Keratinocyte (primary cell): ENCODE data around the gene QRICH2. TPM values are rescaled to one million over a fixed set of nuclear protein-coding genes. Genes with fewer than 3 reads are reported as not detected.

Source experiments
- DNase-seq: peaks from one replicate; pipeline ENCODE4 v3.0.0-alpha.2; 2011; ENCODE audit warnings: low read depth, missing footprints, low spot score
- FAIRE-seq: peaks from 2 replicates; lab custom pipeline; 2011; peaks lifted over from hg19 to GRCh38; lab: Jason Lieb, UNC
- H2AFZ ChIP-seq: 2 replicates; pipeline ENCODE4 v1.6.0; 2012; ENCODE audit warnings: low read length, control low read depth, inconsistent platforms; ENCODE audit not compliant: control insufficient read depth
- H3K27ac ChIP-seq: 2 replicates; pipeline ENCODE4 v1.5.1; 2011; ENCODE audit warnings: low read length; ENCODE audit not compliant: control insufficient read depth, insufficient read depth
- H3K27me3 ChIP-seq: 3 replicates; pipeline ENCODE4 v1.6.0; 2011; ENCODE audit warnings: low read length; ENCODE audit not compliant: control insufficient read depth, insufficient read depth; ENCODE audit errors: extremely low read depth
- H3K36me3 ChIP-seq, 2 experiments: 2 replicates in 1 of 2; 3 replicates in 1 of 2; pipeline ENCODE4 v1.5.1; 2011; ENCODE audit warnings: low read length in 2 of 2, mild to moderate bottlenecking in 1 of 2; ENCODE audit not compliant: control insufficient read depth in 2 of 2, insufficient read depth in 2 of 2; ENCODE audit errors: extremely low read depth in 1 of 2
- H3K4me1 ChIP-seq: 3 replicates; pipeline ENCODE4 v1.5.1; 2011; ENCODE audit warnings: low read length; ENCODE audit not compliant: control insufficient read depth, insufficient read depth; ENCODE audit errors: extremely low read depth
- H3K4me2 ChIP-seq: 3 replicates; pipeline ENCODE4 v1.6.0; 2011; ENCODE audit warnings: low read depth, low read length; ENCODE audit not compliant: control insufficient read depth, insufficient read depth; ENCODE audit errors: extremely low read depth
- H3K4me3 ChIP-seq, 3 experiments: fragments of 200-600 bp in 1 of 3; sonication (generic) in 1 of 3; 2 replicates in 2 of 3; 3 replicates in 1 of 3; pipeline ENCODE4 v1.5.1; 2011 to 2016; ENCODE audit warnings: low read length in 3 of 3, mild to moderate bottlenecking in 3 of 3, control low read depth in 2 of 3, inconsistent platforms in 1 of 3, low read depth in 1 of 3, mixed read lengths in 1 of 3, mixed run types in 1 of 3, moderate library complexity in 1 of 3; ENCODE audit not compliant: control insufficient read depth in 2 of 3, insufficient read depth in 2 of 3; ENCODE audit errors: extremely low read depth in 1 of 3
- H3K79me2 ChIP-seq: 2 replicates; pipeline ENCODE4 v1.6.0; 2012; ENCODE audit warnings: low read length; ENCODE audit not compliant: control insufficient read depth, insufficient read depth
- H3K9ac ChIP-seq: 3 replicates; pipeline ENCODE4 v1.6.0; 2011; ENCODE audit warnings: low read length; ENCODE audit not compliant: control insufficient read depth, insufficient read depth; ENCODE audit errors: extremely low read depth
- H3K9me1 ChIP-seq: 3 replicates; pipeline ENCODE4 v1.6.0; 2011; ENCODE audit warnings: low read length; ENCODE audit not compliant: control insufficient read depth, insufficient read depth; ENCODE audit errors: extremely low read depth
- H3K9me3 ChIP-seq: 2 replicates; pipeline ENCODE4 v1.5.1; 2012; ENCODE audit warnings: low read depth, low read length; ENCODE audit not compliant: control insufficient read depth
- H4K20me1 ChIP-seq: 3 replicates; pipeline ENCODE4 v1.6.0; 2011; ENCODE audit warnings: low read length; ENCODE audit not compliant: control insufficient read depth, insufficient read depth; ENCODE audit errors: extremely low read depth
- CTCF ChIP-seq, 3 experiments: IDR thresholded peaks in 1 of 3; conservative IDR thresholded peaks in 1 of 3; optimal IDR thresholded peaks in 1 of 3; 2 replicates in 2 of 3; 3 replicates in 1 of 3; pipeline versions ENCODE3 to v1.5.1; 2011; ENCODE audit warnings: low read length in 3 of 3, mild to moderate bottlenecking in 3 of 3, moderate library complexity in 2 of 3, control low read depth in 1 of 3, inconsistent platforms in 1 of 3; ENCODE audit not compliant: insufficient read depth in 2 of 3; ENCODE audit errors: extremely low read depth in 1 of 3
- EZH2 ChIP-seq: IDR thresholded peaks from one replicate; pipeline ENCODE4 v1.6.1; 2012; ENCODE audit warnings: inconsistent platforms, mild to moderate bottlenecking, low read length, moderate library complexity
- dilution Hi-C: fragments of 300-500 bp; cut with MboI; formaldehyde crosslinking; loops from one replicate; pipeline ENCODE4 v1.7.0; 2020; ENCODE audit warnings: low sequenced_read_pairs; ENCODE audit not compliant: extremely low pct_ligation_motif_present
- polyA plus RNA-seq, 5 experiments: library from polyadenylated mRNA; depleted of rRNA in 3 of 5; stranded (reverse) in 3 of 5; stranded (forward) in 1 of 5; unstranded in 1 of 5; fragments of >200 nt; gene quantifications; 1 replicate in 1 of 5; 2 replicates in 3 of 5; 3 replicates in 1 of 5; pipeline versions ENCODE4 v1.2.1 to v1.2.3, GENCODE V29; 2011 to 2012; ENCODE audit warnings: missing spikeins in 2 of 5, low read depth in 1 of 5, low replicate concordance in 1 of 5

The QRICH2 gene
- polyA plus RNA-seq, 1 donor (not counting 4 experiments of a cell fraction or from before 2014, with no cell fraction given), result 1.6 TPM

- H3K79me2 ChIP-seq, result peaks cover 22% of the 10 kb centered on the region
- H4K20me1 ChIP-seq, result no peaks in the 10 kb centered on the region
- H3K36me3 ChIP-seq, result peaks cover 6 to 12% of the 10 kb centered on the region in 2 experiments
- TF ChIP-seq EZH2 (no peak), CTCF (optimal IDR thresholded peaks at IDR 0.05 in 1 of 3, IDR thresholded peaks at IDR 0.05 in 1 of 3, conservative IDR thresholded peaks at IDR 0.05 in 1 of 3; ENCODE audit: extremely low read depth in 1 of 3, insufficient read depth in 2 of 3, low read length in 3 of 3) (no peak)
- DNase-seq, result no peak
- H3K4me1 ChIP-seq, result peaks cover 61% of the 10 kb centered on the region
- peak overlapping the region; percentile 82 for H3K27ac ChIP-seq
- H2AFZ ChIP-seq, result no peak overlapping the region
- H3K9me1 ChIP-seq, result peaks cover 2% of the 10 kb centered on the region
- dilution Hi-C loops, result no loop called here
- H3K4me3 ChIP-seq, result peak overlapping the region; percentile 70 to 84 (median 78)
- peak overlapping the region; percentile 83 for H3K9ac ChIP-seq
- no peaks in the 10 kb centered on the region for H3K27me3 ChIP-seq
- H3K4me2 ChIP-seq, result peak overlapping the region; percentile 89
- FAIRE-seq, result no peak
- H3K9me3 ChIP-seq, result no peaks in the 10 kb centered on the region
These were observed 41.0 kb downstream of the QRICH2 start for GRCh38 chr17:76267051-76267576.

DNA sequence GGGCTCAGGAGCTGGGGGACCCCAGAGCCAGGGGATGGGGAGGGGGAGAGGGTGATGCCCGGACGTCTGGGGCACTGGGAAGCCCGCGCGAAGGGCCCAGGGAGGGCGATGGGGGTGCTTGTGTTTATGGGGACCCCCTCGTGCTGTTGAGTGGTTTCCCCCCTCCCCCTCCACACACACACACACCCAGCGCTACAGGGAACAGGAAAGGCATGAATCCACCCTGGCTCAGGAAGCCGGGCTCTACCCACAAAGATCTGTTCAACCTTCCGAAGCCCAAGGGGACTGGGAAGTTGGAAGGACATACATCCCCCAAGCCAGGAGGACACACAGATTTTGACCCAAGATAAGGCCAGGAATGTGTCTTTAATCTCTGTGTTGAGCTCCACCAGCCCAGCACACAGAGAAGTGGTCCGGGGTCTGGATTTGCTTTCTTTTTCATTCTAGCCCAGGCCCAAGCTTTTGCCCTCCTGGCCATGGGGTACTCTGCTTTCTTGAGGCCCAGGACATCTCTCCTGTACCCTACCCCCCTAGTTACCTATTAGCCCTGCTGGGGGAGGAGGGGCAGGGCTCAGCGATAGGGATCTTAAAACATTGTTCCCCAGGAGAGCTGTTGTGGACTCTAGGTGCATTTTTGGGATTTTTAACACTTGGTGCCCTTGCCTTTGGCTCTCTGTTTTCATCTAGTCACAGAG lies 41.7 kb downstream of the QRICH2 start:
- Histone ChIP-seq H3K4me2 (peak overlapping the region; percentile 89), H3K27me3 (no peaks in the 10 kb centered on the region), H2AFZ (peak overlapping the region; percentile 3), H3K4me3 (peak overlapping the region; percentile 70 to 84 (median 78)), H3K9me3 (no peaks in the 10 kb centered on the region), H3K36me3 (peaks cover 6 to 12% of the 10 kb centered on the region in 2 experiments), H3K27ac (peak overlapping the region; percentile 82), H3K79me2 (peaks cover 22% of the 10 kb centered on the region), H3K9ac (peak overlapping the region; percentile 83), H3K9me1 (peaks cover 2% of the 10 kb centered on the region), H4K20me1 (no peaks in the 10 kb centered on the region), H3K4me1 (peaks cover 58% of the 10 kb centered on the region)
- dilution Hi-C loops, result no loop called here
- no peak for FAIRE-seq
- no peak for TF ChIP-seq EZH2
- no peak for TF ChIP-seq CTCF (optimal IDR thresholded peaks at IDR 0.05 in 1 of 3, IDR thresholded peaks at IDR 0.05 in 1 of 3, conservative IDR thresholded peaks at IDR 0.05 in 1 of 3; ENCODE audit: extremely low read depth in 1 of 3, insufficient read depth in 2 of 3, low read length in 3 of 3)
- no peak for DNase-seq
